H1 (cell line): ENCODE data around the gene SPIB. TPM values are rescaled to one million over a fixed set of nuclear protein-coding genes. Genes with fewer than 3 reads are reported as not detected.

Experiments
- CTCF ChIA-PET: fragments of 300-600 bp; sonication (Branson Sonifier 250); formaldehyde crosslinking; loops from one replicate; lab custom pipeline; 2021; ENCODE audit not compliant: partially characterized antibody; lab: Charles Lee
- POLR2A ChIA-PET: fragments of 300-600 bp; sonication (Branson Sonifier 250); formaldehyde crosslinking; loops from one replicate; lab custom pipeline; 2021; ENCODE audit warnings: inconsistent platforms; ENCODE audit not compliant: partially characterized antibody; lab: Charles Lee
- DNase-seq, 2 experiments: peaks; one replicate each; pipeline versions ENCODE4 v3.0.0 to v3.0.0-alpha.2; 2010 to 2022; ENCODE audit warnings: low spot score in 2 of 2, low read depth in 1 of 2, mixed read lengths in 1 of 2
- FAIRE-seq: peaks from 2 replicates; lab custom pipeline; 2011; peaks lifted over from hg19 to GRCh38; lab: Jason Lieb, UNC
- H2AFZ ChIP-seq: 2 replicates; pipeline ENCODE4 v1.8.1; 2012; ENCODE audit warnings: low read length, inconsistent platforms
- H2AK5ac ChIP-seq: 2 replicates; pipeline ENCODE4 v1.6.1; 2013; ENCODE audit warnings: low read depth, low read length
- H2BK120ac ChIP-seq: replicated peaks from 2 replicates; pipeline ENCODE3; 2013; ENCODE audit warnings: low read depth, low read length, inconsistent platforms
- H2BK12ac ChIP-seq: 2 replicates; pipeline ENCODE4 v1.6.1; 2013; ENCODE audit warnings: low read depth, low read length
- H2BK15ac ChIP-seq: 2 replicates; pipeline ENCODE4 v1.6.1; 2013; ENCODE audit warnings: low read length
- H2BK20ac ChIP-seq: 2 replicates; pipeline ENCODE4 v1.6.1; 2013; ENCODE audit warnings: low read length
- H2BK5ac ChIP-seq: 2 replicates; pipeline ENCODE4 v1.6.1; 2013; ENCODE audit warnings: low read depth, low read length
- H3K14ac ChIP-seq: 2 replicates; pipeline ENCODE4 v1.6.1; 2013; ENCODE audit warnings: inconsistent platforms; ENCODE audit not compliant: insufficient read length
- H3K18ac ChIP-seq: 2 replicates; pipeline ENCODE4 v1.6.1; 2013; ENCODE audit warnings: low read length; ENCODE audit errors: extremely low read depth
- H3K23ac ChIP-seq: 2 replicates; pipeline ENCODE4 v1.6.1; 2013; ENCODE audit warnings: inconsistent platforms; ENCODE audit not compliant: insufficient read length
- H3K23me2 ChIP-seq: 2 replicates; pipeline ENCODE4 v1.6.1; 2013; ENCODE audit warnings: low read depth, low read length
- H3K27ac ChIP-seq: 2 replicates; pipeline ENCODE4 v1.6.1; 2011; ENCODE audit warnings: low read depth, low read length, inconsistent platforms
- H3K27me3 ChIP-seq, 4 experiments: replicated peaks in 1 of 4; 1 replicate in 1 of 4; 2 replicates in 3 of 4; pipeline versions ENCODE4 v1.6.1 to v1.8.1; 2011 to 2013; ENCODE audit warnings: low read length in 3 of 4, mild to moderate bottlenecking in 3 of 4, inconsistent platforms in 2 of 4, mixed read lengths in 2 of 4, moderate library complexity in 1 of 4; ENCODE audit not compliant: control insufficient read depth in 3 of 4, insufficient read depth in 3 of 4; ENCODE audit errors: extremely low read depth in 1 of 4
- H3K36me3 ChIP-seq, 4 experiments: 2 replicates each; pipeline versions ENCODE4 v1.6.1 to v1.8.1; 2011 to 2013; ENCODE audit warnings: mild to moderate bottlenecking in 4 of 4, low read length in 3 of 4, moderate library complexity in 2 of 4, control low read depth in 1 of 4, inconsistent platforms in 1 of 4; ENCODE audit not compliant: insufficient read depth in 4 of 4, control insufficient read depth in 2 of 4
- H3K4ac ChIP-seq: replicated peaks from 2 replicates; pipeline ENCODE3; 2013; ENCODE audit warnings: low read length, low read depth, mixed read lengths, inconsistent platforms; ENCODE audit not compliant: insufficient read length
- H3K4me1 ChIP-seq, 4 experiments: replicated peaks in 1 of 4; 1 replicate in 1 of 4; 2 replicates in 3 of 4; pipeline versions ENCODE4 v1.6.1 to v1.8.1; 2011 to 2013; ENCODE audit warnings: low read length in 3 of 4, inconsistent platforms in 2 of 4, mixed read lengths in 1 of 4; ENCODE audit not compliant: insufficient read depth in 4 of 4, control insufficient read depth in 3 of 4
- H3K4me2 ChIP-seq, 2 experiments: 2 replicates each; pipeline versions ENCODE4 v1.6.1 to v1.8.1; 2011 to 2013; ENCODE audit warnings: low read depth in 2 of 2, low read length in 2 of 2, control low read depth in 1 of 2, inconsistent platforms in 1 of 2, mild to moderate bottlenecking in 1 of 2; ENCODE audit not compliant: insufficient read depth in 1 of 2
- H3K4me3 ChIP-seq, 4 experiments: fragments of 200-600, 300-600 bp in 1 of 4; sonication (generic), shearing (Covaris generic), sonication (Bioruptor Twin) in 1 of 4; 2 replicates each; pipeline versions ENCODE4 v1.5.1 to v1.8.1; 2011 to 2016; ENCODE audit warnings: low read length in 4 of 4, low read depth in 3 of 4, control low read depth in 2 of 4, inconsistent platforms in 2 of 4, mild to moderate bottlenecking in 2 of 4, mixed read lengths in 1 of 4, moderate library complexity in 1 of 4; ENCODE audit not compliant: insufficient read depth in 2 of 4; ENCODE audit errors: extremely low read depth in 1 of 4
- H3K56ac ChIP-seq: replicated peaks from 2 replicates; pipeline ENCODE3; 2013; ENCODE audit warnings: low read depth, mild to moderate bottlenecking, mixed read lengths, low read length, inconsistent platforms; ENCODE audit not compliant: insufficient read length
- H3K79me1 ChIP-seq: 2 replicates; pipeline ENCODE4 v1.6.1; 2013; ENCODE audit warnings: low read depth, low read length, control low read depth
- H3K79me2 ChIP-seq, 2 experiments: 2 replicates each; pipeline versions ENCODE4 v1.6.1 to v1.8.1; 2012 to 2013; ENCODE audit warnings: low read length in 2 of 2, mild to moderate bottlenecking in 2 of 2, inconsistent platforms in 1 of 2; ENCODE audit not compliant: insufficient read depth in 2 of 2, control insufficient read depth in 1 of 2
- H3K9ac ChIP-seq, 4 experiments: replicated peaks in 1 of 4; 1 replicate in 1 of 4; 2 replicates in 3 of 4; pipeline versions ENCODE4 v1.6.1 to v1.8.1; 2011 to 2013; ENCODE audit warnings: low read depth in 3 of 4, low read length in 3 of 4, control low read depth in 2 of 4, mild to moderate bottlenecking in 2 of 4, moderate library complexity in 2 of 4, inconsistent platforms in 1 of 4; ENCODE audit errors: extremely low read depth in 1 of 4
- H3K9me3 ChIP-seq, 2 experiments: 2 replicates each; pipeline versions ENCODE4 v1.6.1 to v1.8.1; 2012 to 2013; ENCODE audit warnings: mild to moderate bottlenecking in 2 of 2, moderate library complexity in 2 of 2, control low read depth in 1 of 2, inconsistent platforms in 1 of 2, low read depth in 1 of 2, low read length in 1 of 2, mixed read lengths in 1 of 2; ENCODE audit not compliant: insufficient read depth in 2 of 2
- H4K20me1 ChIP-seq, 2 experiments: replicated peaks in 1 of 2; 2 replicates each; pipeline versions ENCODE3 to v1.8.1; 2011 to 2013; ENCODE audit warnings: inconsistent platforms in 2 of 2, low read length in 2 of 2, mild to moderate bottlenecking in 1 of 2; ENCODE audit not compliant: insufficient read depth in 2 of 2, control insufficient read depth in 1 of 2
- H4K5ac ChIP-seq: 2 replicates; pipeline ENCODE4 v1.6.1; 2013; ENCODE audit warnings: low read length, low read depth, mixed read lengths, inconsistent platforms; ENCODE audit not compliant: insufficient read length
- H4K8ac ChIP-seq: 2 replicates; pipeline ENCODE4 v1.8.0; 2013; ENCODE audit warnings: mild to moderate bottlenecking, moderate library complexity, low read length, inconsistent platforms; ENCODE audit not compliant: insufficient read depth; ENCODE audit errors: extremely low read depth
- H4K91ac ChIP-seq: replicated peaks from 2 replicates; pipeline ENCODE3; 2013; ENCODE audit warnings: low read length, mixed read lengths, inconsistent platforms; ENCODE audit not compliant: insufficient read length
- ASH2L ChIP-seq: fragments of 200-600, 300-600 bp; sonication (generic); IDR thresholded peaks from one replicate; pipeline ENCODE4 v1.7.1; 2017; ENCODE audit warnings: low read length
- ATF2 ChIP-seq: IDR thresholded peaks from 2 replicates; pipeline ENCODE4 v1.6.1; 2012; ENCODE audit warnings: low read length, inconsistent platforms
- CEBPB ChIP-seq: IDR thresholded peaks from 2 replicates; pipeline ENCODE4 v1.6.1; 2012; ENCODE audit warnings: low read depth, low read length
- CTBP2 ChIP-seq: IDR thresholded peaks from 2 replicates; pipeline ENCODE4 v1.7.0; 2011; ENCODE audit warnings: borderline replicate concordance, mild to moderate bottlenecking, moderate library complexity, mixed read lengths, low read length; ENCODE audit not compliant: insufficient read depth, insufficient read length
- EZH2 ChIP-seq: fragments of 200-600 bp; sonication (generic); IDR thresholded peaks from 2 replicates; pipeline ENCODE4 v1.7.1; 2012; ENCODE audit warnings: low read depth, mild to moderate bottlenecking, moderate library complexity, low read length, inconsistent platforms; ENCODE audit not compliant: severe bottlenecking
- MAX ChIP-seq: IDR thresholded peaks from 2 replicates; pipeline ENCODE4 v1.6.1; 2012; ENCODE audit warnings: inconsistent platforms
- PHF8 ChIP-seq: fragments of 200-600 bp; sonication (generic); conservative IDR thresholded peaks from 2 replicates; pipeline ENCODE4 v1.7.1; 2012; ENCODE audit warnings: low read depth, mild to moderate bottlenecking, inconsistent platforms, low read length, moderate library complexity
- RXRA ChIP-seq: IDR thresholded peaks from 2 replicates; pipeline ENCODE4 v1.6.1; 2011; ENCODE audit warnings: low read depth, mild to moderate bottlenecking, low read length, moderate library complexity; ENCODE audit not compliant: insufficient read depth
- SIN3A ChIP-seq, 2 experiments: IDR thresholded peaks in 1 of 2; conservative IDR thresholded peaks in 1 of 2; 2 replicates each; pipeline ENCODE4 v1.6.1; 2011 to 2012; ENCODE audit warnings: low read length in 2 of 2, improper control_type of control experiment in 1 of 2, low read depth in 1 of 2, mild to moderate bottlenecking in 1 of 2
- SIRT6 ChIP-seq: IDR thresholded peaks from one replicate; pipeline ENCODE4 v1.7.1; 2012; ENCODE audit warnings: low read length, inconsistent platforms
- SP4 ChIP-seq: IDR thresholded peaks from 2 replicates; pipeline ENCODE4 v1.6.1; 2012; ENCODE audit warnings: low read length, inconsistent platforms
- TBP ChIP-seq: IDR thresholded peaks from 2 replicates; pipeline ENCODE4 v1.6.1; 2011; ENCODE audit warnings: low read depth, low read length, improper control_type of control experiment
- WGBS, 2 experiments: shearing (Covaris generic) in 1 of 2; methylation state at CpG; one replicate each; pipeline versions ENCODE4 v1.1.6 to v1.1.7; 2013 to 2015; ENCODE audit warnings: low lambda C conversion rate in 2 of 2, mixed read lengths in 2 of 2, inconsistent platforms in 1 of 2, low coverage in 1 of 2, missing lambda C conversion rate in 1 of 2; ENCODE audit not compliant: insufficient replicate concordance in 2 of 2, insufficient coverage in 1 of 2, insufficient read length in 1 of 2; ENCODE audit errors: extremely low coverage in 1 of 2, missing lambda C conversion rate in 1 of 2; 5-methylcytosine and 5-hydroxymethylcytosine counted together
- polyA plus RNA-seq, 7 experiments: library from polyadenylated mRNA; depleted of rRNA in 3 of 7; stranded (reverse) in 5 of 7; unstranded in 2 of 7; fragments of >200 nt in 5 of 7; fragments of 200-250 nt in 2 of 7; gene quantifications; 1 replicate in 5 of 7; 2 replicates in 1 of 7; 4 replicates in 1 of 7; pipeline versions ENCODE4 v1.2.1 to v1.2.3, GENCODE V29; 2011 to 2013; ENCODE audit warnings: missing spikeins in 2 of 7, mixed read lengths in 2 of 7
- total RNA-seq: library from RNA; stranded (reverse); fragmentation: NEBNext Ultra II Directional; extraction: Animal tissue kit (Norgen Biotek cat#: 25700); gene quantifications from 2 replicates; pipeline ENCODE4 v1.2.1, GENCODE V29; 2021

The SPIB gene
- total and polyA plus RNA-seq, 2 of the 8 experiments (the other 6 are each of a cell fraction or from before 2014, with no cell fraction given), result 11.1 to 17.4 TPM

- no peak overlapping the region for H3K56ac ChIP-seq
- H3K27me3 ChIP-seq, result no peaks in the 10 kb centered on the region
- DNase-seq, result no peak
- H2BK12ac ChIP-seq, result no peak overlapping the region
- H3K79me1 ChIP-seq, result no peaks in the 10 kb centered on the region
- H2AK5ac ChIP-seq, result no peak overlapping the region
- H3K4me1 ChIP-seq, result peaks cover 0 to 8% (median 4%) of the 10 kb centered on the region in 4 experiments; a peak in 5 of 7 replicates
- H3K36me3 ChIP-seq, result no peaks in the 10 kb centered on the region
- H3K9me3 ChIP-seq, result no peaks in the 10 kb centered on the region
- H2BK15ac ChIP-seq, result 0 out of 2 replicates have a peak overlapping the region, but pooled peaks have one; percentile 21
- CTCF ChIA-PET, result interaction anchor here (0.7 to 1.7 kb wide), 6 partner anchors 10 to 205 kb away, joined by 3 to 5 read pairs (median 4); no protein-coding TSS in a partner anchor
- H2BK120ac ChIP-seq, result no peak overlapping the region
- 94% methylated on average over 17 of the region's 19 CpGs; no CpG with 5 or more reads in 1 of the 2 experiments for WGBS, 2 experiments
- H3K79me2 ChIP-seq, result no peaks in the 10 kb centered on the region
- H4K5ac ChIP-seq, result no peak overlapping the region
- H3K4ac ChIP-seq, result no peak overlapping the region
- H4K8ac ChIP-seq, result no peak overlapping the region
- no peak overlapping the region for H3K9ac ChIP-seq
- no peak overlapping the region for H2AFZ ChIP-seq
- H3K27ac ChIP-seq, result no peak overlapping the region
- no peak overlapping the region for H3K18ac ChIP-seq
- POLR2A ChIA-PET, result interaction anchor here (1.1 to 1.6 kb wide), 5 partner anchors 9 to 54 kb away, joined by 3 to 4 read pairs (median 3); no protein-coding TSS in a partner anchor
- no peak overlapping the region for H2BK5ac ChIP-seq
- H4K91ac ChIP-seq, result no peak overlapping the region
- no peak overlapping the region for H3K4me2 ChIP-seq
- no peaks in the 10 kb centered on the region for H3K23me2 ChIP-seq
- H3K4me3 ChIP-seq, result no peak overlapping the region
- FAIRE-seq, result no peak
- no peak overlapping the region for H3K23ac ChIP-seq
- no peak overlapping the region for H2BK20ac ChIP-seq
- no peak overlapping the region for H3K14ac ChIP-seq
- H4K20me1 ChIP-seq, result no peaks in the 10 kb centered on the region
- TF ChIP-seq SIRT6, result no peak
- TF ChIP-seq TBP, result no peak
- no peak for TF ChIP-seq RXRA
- TF ChIP-seq CTBP2, result no peak
- no peak for TF ChIP-seq ASH2L
- TF ChIP-seq SP4, result no peak
- TF ChIP-seq EZH2, result no peak
- no peak for TF ChIP-seq CEBPB
- no peak for TF ChIP-seq ATF2
- no peak for TF ChIP-seq SIN3A (conservative IDR thresholded peaks at IDR 0.05 in 1 of 2, IDR thresholded peaks at IDR 0.05 in 1 of 2; ENCODE audit: low read depth in 1 of 2, low read length in 2 of 2)
- no peak for TF ChIP-seq MAX
- no peak for TF ChIP-seq PHF8
Measured at GRCh38 chr19:50464348-50464747, 45.6 kb downstream of the SPIB start.
